Measurements from ENCODE around the gene CACNA1G. TPM values are rescaled to one million over a fixed set of nuclear protein-coding genes. Genes with fewer than 3 reads are reported as not detected.

CACNA1G gene
- total RNA-seq (0.06 TPM), polyA plus RNA-seq (ENCODE audit: insufficient read depth, low read depth, low replicate concordance) (not detected)
- long read RNA-seq, donor 1, result 0 reads
- long read RNA-seq, donor 2, result 0 reads
- long read RNA-seq, donor 3, partial matches to known transcripts, result 0 of 1 reads
- long read RNA-seq, donor 3, other reads (novel, unspliced or antisense), result 0 of 1 reads
- long read RNA-seq, donor 4, result 0 reads
- long read RNA-seq, donor 5, result 0 reads
- long read RNA-seq, donor 6, result 0 reads
- long read RNA-seq, donor 7, result 0 reads
- long read RNA-seq, donor 8, result 0 reads
- long read RNA-seq, donor 9, result 0 reads
- long read RNA-seq, donor 10, partial matches to known transcripts, result 5 of 5 reads
- long read RNA-seq, donor 10, other reads (novel, unspliced or antisense), result 0 of 5 reads

DNA sequence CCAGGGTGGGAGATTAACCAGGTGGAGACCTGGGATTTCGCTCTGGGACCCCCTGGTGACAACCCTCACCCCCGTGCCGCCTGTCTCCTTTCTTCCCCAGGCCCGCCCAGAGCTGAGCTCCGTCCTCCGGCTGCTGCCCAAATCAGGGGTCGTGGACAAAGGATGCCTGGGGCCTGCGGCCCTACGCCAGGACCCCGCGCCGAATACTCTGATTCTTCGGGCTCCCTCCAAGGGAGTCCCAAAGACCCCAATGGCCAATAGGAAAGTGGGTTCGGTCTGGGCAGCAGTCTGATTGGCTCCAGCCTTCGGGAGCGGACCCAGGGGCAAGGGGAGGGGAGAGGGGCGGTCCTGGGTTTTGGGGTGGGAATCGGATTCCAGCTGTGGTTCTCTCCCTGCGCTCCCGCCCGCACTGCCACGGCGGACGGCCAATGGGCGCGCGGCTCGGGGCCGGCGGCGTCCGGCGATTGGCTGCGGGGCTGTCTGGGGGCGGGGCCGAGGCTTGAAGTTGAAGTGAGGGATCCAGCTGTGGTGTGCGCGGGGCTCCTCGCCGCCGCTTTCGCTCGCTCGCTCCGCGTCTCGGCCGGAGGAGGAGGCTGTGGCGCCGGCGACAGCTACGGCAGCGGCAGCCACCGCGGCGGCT is at the start of gene CACNA1G:
Gene CACNA1G, plus strand, starts transcription at position 531 of the 640 bp plus-strand sequence. CDS start 745 bp downstream, outside the sequence.
- peak within 1 kb of the TSS in 2 of 3 donors; percentile 16 to 58 for H3K4me3 ChIP-seq (ENCODE audit: low read length in 3 of 3)
- peaks cover 0 to 6% (median 0%) of the 10 kb centered on the region in 3 donors for H3K36me3 ChIP-seq (ENCODE audit: control insufficient read depth in 2 of 3, insufficient read depth in 3 of 3, low read length in 3 of 3)
- TF ChIP-seq, protein P1, sequence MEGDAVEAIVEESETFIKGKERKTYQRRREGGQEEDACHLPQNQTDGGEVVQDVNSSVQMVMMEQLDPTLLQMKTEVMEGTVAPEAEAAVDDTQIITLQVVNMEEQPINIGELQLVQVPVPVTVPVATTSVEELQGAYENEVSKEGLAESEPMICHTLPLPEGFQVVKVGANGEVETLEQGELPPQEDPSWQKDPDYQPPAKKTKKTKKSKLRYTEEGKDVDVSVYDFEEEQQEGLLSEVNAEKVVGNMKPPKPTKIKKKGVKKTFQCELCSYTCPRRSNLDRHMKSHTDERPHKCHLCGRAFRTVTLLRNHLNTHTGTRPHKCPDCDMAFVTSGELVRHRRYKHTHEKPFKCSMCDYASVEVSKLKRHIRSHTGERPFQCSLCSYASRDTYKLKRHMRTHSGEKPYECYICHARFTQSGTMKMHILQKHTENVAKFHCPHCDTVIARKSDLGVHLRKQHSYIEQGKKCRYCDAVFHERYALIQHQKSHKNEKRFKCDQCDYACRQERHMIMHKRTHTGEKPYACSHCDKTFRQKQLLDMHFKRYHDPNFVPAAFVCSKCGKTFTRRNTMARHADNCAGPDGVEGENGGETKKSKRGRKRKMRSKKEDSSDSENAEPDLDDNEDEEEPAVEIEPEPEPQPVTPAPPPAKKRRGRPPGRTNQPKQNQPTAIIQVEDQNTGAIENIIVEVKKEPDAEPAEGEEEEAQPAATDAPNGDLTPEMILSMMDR (IDR thresholded peaks at IDR 0.05; ENCODE audit: borderline replicate concordance, extremely low read depth, insufficient read depth), result no peak
- no peaks in the 10 kb centered on the region for H3K9me3 ChIP-seq (ENCODE audit: control insufficient read depth in 2 of 3, insufficient read depth in 1 of 3, low read length in 3 of 3)
- DNase-seq (peak; percentile 95 to 98 (median 95)), FAIRE-seq (no peak)
- intact Hi-C loops (cut with DNase I), result no loop called here
- no peak within 1 kb of the TSS for H3K27ac ChIP-seq (ENCODE audit: low read depth in 2 of 2, low read length in 2 of 2)
- no peak within 1 kb of the TSS for H3K9ac ChIP-seq (ENCODE audit: low read length in 3 of 3)
- H3K27me3 ChIP-seq (ENCODE audit: control insufficient read depth, insufficient read depth, low read length), result peaks cover 8% of the 10 kb centered on the region
- peaks cover 0 to 8% (median 7%) of the 10 kb centered on the region in 3 donors for H3K4me1 ChIP-seq (ENCODE audit: control insufficient read depth in 2 of 3, insufficient read depth in 2 of 3, low read depth in 1 of 3, low read length in 3 of 3)

DNA sequence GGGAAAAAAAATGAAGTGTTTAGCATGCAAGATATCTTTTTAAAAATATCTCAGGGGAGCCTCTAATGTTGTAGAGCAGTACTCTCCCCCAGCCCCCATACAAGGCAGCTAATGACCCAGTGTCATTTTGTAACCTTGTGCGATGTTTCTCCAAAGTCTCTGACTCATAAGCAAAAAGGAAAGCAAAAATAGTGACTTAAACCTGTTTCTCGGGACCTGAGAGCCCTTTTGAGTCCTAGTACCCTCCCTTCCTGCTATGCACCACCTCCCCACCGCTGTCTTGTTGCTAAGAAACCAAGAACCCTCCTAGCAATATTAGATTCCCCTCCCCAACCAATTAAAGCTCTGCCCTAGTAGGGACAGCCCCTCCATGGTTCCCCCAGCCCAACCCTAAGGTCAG is 49.5 kb upstream of the CACNA1G start:
- Histone ChIP-seq H3K9ac (ENCODE audit: low read length in 3 of 3) (peak overlapping the region in 1 of 3 donors; percentile 48), H3K36me3 (ENCODE audit: control insufficient read depth in 2 of 3, insufficient read depth in 3 of 3, low read length in 3 of 3) (no peaks in the 10 kb centered on the region), H3K27me3 (ENCODE audit: control insufficient read depth, insufficient read depth, low read length) (no peaks in the 10 kb centered on the region), H3K4me3 (ENCODE audit: low read length in 3 of 3) (peak overlapping the region in 1 of 3 donors; percentile 17), H3K4me1 (ENCODE audit: control insufficient read depth in 2 of 3, insufficient read depth in 2 of 3, low read depth in 1 of 3, low read length in 3 of 3) (peaks cover 0 to 8% (median 0%) of the 10 kb centered on the region in 3 donors), H3K27ac (ENCODE audit: low read depth in 2 of 2, low read length in 2 of 2) (peak overlapping the region; percentile 79 to 84), H3K9me3 (ENCODE audit: control insufficient read depth in 2 of 3, insufficient read depth in 1 of 3, low read length in 3 of 3) (no peaks in the 10 kb centered on the region)
- intact Hi-C loops (cut with DNase I), result no loop called here
- FAIRE-seq (no peak), DNase-seq (peak in 4 of 5 donors; percentile 42 to 70 (median 56))
- TF ChIP-seq, protein P1 (IDR thresholded peaks at IDR 0.05; ENCODE audit: borderline replicate concordance, extremely low read depth, insufficient read depth), result no peak

DNA sequence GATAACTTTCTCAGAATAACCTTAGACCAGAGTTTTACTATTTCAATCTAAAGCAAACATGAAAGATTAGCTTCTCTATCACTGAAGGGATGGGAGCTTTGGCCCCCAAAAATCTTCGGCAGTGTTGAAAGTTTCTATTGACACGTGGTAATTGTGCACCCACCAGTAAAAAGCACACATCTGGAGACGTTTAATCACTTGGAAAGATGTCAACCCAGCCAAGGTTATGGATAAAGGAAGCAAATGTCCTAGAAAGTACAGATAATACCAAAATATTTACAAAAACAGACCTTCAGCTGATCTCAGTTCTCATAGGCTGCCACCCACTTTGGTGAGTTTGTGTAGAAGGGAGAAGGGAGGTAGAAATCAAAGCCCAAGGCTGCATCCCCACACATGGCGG is 47.0 kb upstream of the CACNA1G start:
- FAIRE-seq (no peak), DNase-seq (no peak)
- Histone ChIP-seq H3K4me1 (ENCODE audit: control insufficient read depth in 2 of 3, insufficient read depth in 2 of 3, low read depth in 1 of 3, low read length in 3 of 3) (peaks cover 0 to 6% (median 0%) of the 10 kb centered on the region in 3 donors), H3K4me3 (ENCODE audit: low read length in 3 of 3) (no peak overlapping the region), H3K9me3 (ENCODE audit: control insufficient read depth in 2 of 3, insufficient read depth in 1 of 3, low read length in 3 of 3) (no peaks in the 10 kb centered on the region), H3K9ac (ENCODE audit: low read length in 3 of 3) (no peak overlapping the region), H3K27me3 (ENCODE audit: control insufficient read depth, insufficient read depth, low read length) (no peaks in the 10 kb centered on the region), H3K36me3 (ENCODE audit: control insufficient read depth in 2 of 3, insufficient read depth in 3 of 3, low read length in 3 of 3) (no peaks in the 10 kb centered on the region), H3K27ac (ENCODE audit: low read depth in 2 of 2, low read length in 2 of 2) (no peak overlapping the region)
- TF ChIP-seq, protein P1 (IDR thresholded peaks at IDR 0.05; ENCODE audit: borderline replicate concordance, extremely low read depth, insufficient read depth), result no peak
- intact Hi-C loops (cut with DNase I), result no loop called here

Measured in kidney (tissue), 22 donors.